Measurements from ENCODE around the gene CHSY1. TPM values are rescaled to one million over a fixed set of nuclear protein-coding genes. Genes with fewer than 3 reads are reported as not detected.

Gene CHSY1
- total and polyA plus RNA-seq, 10 of the 15 experiments (the other 5 are each of a cell fraction or from before 2014, with no cell fraction given) = 1.4 to 31.2 (median 10.5) TPM

GRCh38 chr15:101146118-101146702 lies 105.6 kb downstream of the CHSY1 start:
- Histone ChIP-seq H4K20me1 (ENCODE audit: control insufficient read depth, insufficient read depth) (no peaks in the 10 kb centered on the region), H3K79me2 (ENCODE audit: control insufficient read depth, insufficient read depth, low read length) (no peaks in the 10 kb centered on the region), H3K4me2 (ENCODE audit: control insufficient read depth, insufficient read depth) (no peak overlapping the region), H3K36me3 (ENCODE audit: control insufficient read depth in 2 of 2, insufficient read depth in 2 of 2, low read length in 1 of 2) (no peaks in the 10 kb centered on the region), H3K4me1 (ENCODE audit: control insufficient read depth, insufficient read depth, low read length) (peaks cover 21% of the 10 kb centered on the region), H3K27ac (ENCODE audit: control insufficient read depth, insufficient read depth) (no peak overlapping the region), H3K4me3 (no peak overlapping the region), H3K27me3 (replicated peaks in 1 of 2; ENCODE audit: control insufficient read depth in 2 of 2, insufficient read depth in 2 of 2, low read length in 1 of 2) (no peaks in the 10 kb centered on the region), H2AFZ (ENCODE audit: control insufficient read depth, low read depth, low read length) (no peak overlapping the region), H3K9me3 (replicated peaks; ENCODE audit: control insufficient read depth, insufficient read depth, low read length) (no peaks in the 10 kb centered on the region; the same call in 2 of the 3 replicates), H3K9ac (ENCODE audit: control insufficient read depth, insufficient read depth, low read length) (no peak overlapping the region)
- SMC1A ChIA-PET (ENCODE audit: uncharacterized antibody, unreplicated experiment) = interaction anchor here (0.7 to 2.4 kb wide), 4 partner anchors 11 to 128 kb away, joined by 3 to 8 read pairs (median 4); no protein-coding TSS in a partner anchor
- TF ChIP-seq RAD51 (IDR thresholded peaks at IDR 0.05) (peak; percentile 34; the same call in 1 of the 2 replicates), NR2C1 (IDR thresholded peaks at IDR 0.05) (no peak)
- CTCF ChIA-PET = no interaction called here
- DNase-seq (ENCODE audit: low read depth, low spot score) = no peak
- ATAC-seq = no peak
- in situ Hi-C loops (cut with MboI) = no loop called here
- BruUV-seq (replicated peaks) = no TSS peak
- RAD21 ChIA-PET (ENCODE audit: unreplicated experiment) = no interaction called here
- 87% methylated on average over 8 of the region's 8 CpGs for WGBS (ENCODE audit: insufficient coverage, insufficient replicate concordance, low lambda C conversion rate, missing lambda C conversion rate)
- FAIRE-seq = no peak
- POLR2A ChIA-PET = no interaction called here
- intact Hi-C loops (cut with micrococcal nuclease; ENCODE audit: unreplicated experiment) = no loop called here

GRCh38 chr15:101145362-101145761 lies 106.5 kb downstream of the CHSY1 start:
- no peak overlapping the region for H2AFZ ChIP-seq (ENCODE audit: control insufficient read depth, low read depth, low read length)
- no peak overlapping the region for H3K4me2 ChIP-seq (ENCODE audit: control insufficient read depth, insufficient read depth)
- H3K4me3 ChIP-seq = no peak overlapping the region
- H3K4me1 ChIP-seq (ENCODE audit: control insufficient read depth, insufficient read depth, low read length) = peaks cover 18% of the 10 kb centered on the region
- ChIA-PET POLR2A (interaction anchor here (0.7 kb wide), 1 partner anchor 10 kb away, joined by 5 read pairs; no protein-coding TSS in a partner anchor), SMC1A (ENCODE audit: uncharacterized antibody, unreplicated experiment) (no interaction called here), RAD21 (ENCODE audit: unreplicated experiment) (no interaction called here), CTCF (interaction anchor here (1.0 kb wide), 2 partner anchors 113 to 143 kb away, joined by 3 to 4 read pairs; no protein-coding TSS in a partner anchor)
- H3K27me3 ChIP-seq (replicated peaks in 1 of 2; ENCODE audit: control insufficient read depth in 2 of 2, insufficient read depth in 2 of 2, low read length in 1 of 2) = no peaks in the 10 kb centered on the region
- 0 out of 2 replicates have a peak, but pooled peaks have one; percentile 2 for TF ChIP-seq RAD21 (IDR thresholded peaks at IDR 0.05; ENCODE audit: insufficient read depth, low read depth, low read length)
- peak; percentile 53 for TF ChIP-seq USF1 (IDR thresholded peaks at IDR 0.05; ENCODE audit: borderline replicate concordance, extremely low read length, insufficient read depth, low read depth, low read length)
- no peak for TF ChIP-seq SMC3 (IDR thresholded peaks at IDR 0.05; ENCODE audit: borderline replicate concordance, low read length)
- TF ChIP-seq ATF3 (IDR thresholded peaks at IDR 0.05; ENCODE audit: borderline replicate concordance, extremely low read depth, low read depth, low read length) = peak; percentile 11; the same call in 1 of the 2 replicates
- no peaks in the 10 kb centered on the region for H3K79me2 ChIP-seq (ENCODE audit: control insufficient read depth, insufficient read depth, low read length)
- no peaks in the 10 kb centered on the region for H3K36me3 ChIP-seq (ENCODE audit: control insufficient read depth in 2 of 2, insufficient read depth in 2 of 2, low read length in 1 of 2)
- no TSS peak for BruUV-seq (replicated peaks)
- ATAC-seq = no peak
- WGBS (ENCODE audit: insufficient coverage, insufficient replicate concordance, low lambda C conversion rate, missing lambda C conversion rate) = 87% methylated on average over 4 of the region's 4 CpGs
- no peaks in the 10 kb centered on the region; the same call in 2 of the 3 replicates for H3K9me3 ChIP-seq (replicated peaks; ENCODE audit: control insufficient read depth, insufficient read depth, low read length)
- no peak for FAIRE-seq
- intact Hi-C loops (cut with micrococcal nuclease; ENCODE audit: unreplicated experiment) (no loop called here), in situ Hi-C loops (cut with MboI) (no loop called here)
- no peak for DNase-seq (ENCODE audit: low read depth, low spot score)
- no peaks in the 10 kb centered on the region for H4K20me1 ChIP-seq (ENCODE audit: control insufficient read depth, insufficient read depth)
- no peak overlapping the region for H3K27ac ChIP-seq (ENCODE audit: control insufficient read depth, insufficient read depth)
- no peak overlapping the region for H3K9ac ChIP-seq (ENCODE audit: control insufficient read depth, insufficient read depth, low read length)

Measured in GM12878 (cell line).